ENCODE data around the gene PSMD7. TPM values are rescaled to one million over a fixed set of nuclear protein-coding genes. Genes with fewer than 3 reads are reported as not detected.
A peak's percentile ranks its signal among the peaks of the same experiment; 100 is the strongest.

PSMD7 gene
- total RNA-seq = 64.1 and 67.8 TPM in 2 replicates

GRCh38 chr16:74296432-74297144, at the start of gene PSMD7:
Gene PSMD7 (plus strand): TSS chr16:74296814. CDS start chr16:74296915, 101 bp downstream.
- DNase-seq (ENCODE audit: insufficient read length, low spot score, missing footprints) = peak; percentile 97
- Histone ChIP-seq H3K79me2 (ENCODE audit: insufficient read depth, low read length) (peaks cover 45% of the 10 kb centered on the region), H3K4me2 (ENCODE audit: insufficient read depth, low read length) (peak within 1 kb of the TSS; percentile 92), H3K4me1 (ENCODE audit: insufficient read depth, low read length) (peaks cover 16% of the 10 kb centered on the region), H3K36me3 (ENCODE audit: insufficient read depth, low read length) (peaks cover 24% of the 10 kb centered on the region), H3K4me3 (ENCODE audit: insufficient read depth, low read length) (peak within 1 kb of the TSS; percentile 99), H3K27me3 (ENCODE audit: insufficient read depth, low read length) (no peaks in the 10 kb centered on the region), H3K9me3 (ENCODE audit: low read depth, low read length) (no peaks in the 10 kb centered on the region), H2AFZ (ENCODE audit: low read length) (peak within 1 kb of the TSS; percentile 89), H4K20me1 (ENCODE audit: insufficient read depth, low read length) (peaks cover 9% of the 10 kb centered on the region), H3K27ac (ENCODE audit: low read depth, low read length) (peak within 1 kb of the TSS; percentile 98)
- TF ChIP-seq CTCF (IDR thresholded peaks at IDR 0.05; ENCODE audit: extremely low read depth, low read depth, low read length) = no peak

- Histone ChIP-seq H3K9me3 (ENCODE audit: low read depth, low read length) (no peaks in the 10 kb centered on the region), H3K4me1 (ENCODE audit: insufficient read depth, low read length) (no peaks in the 10 kb centered on the region), H3K4me2 (ENCODE audit: insufficient read depth, low read length) (no peak overlapping the region), H2AFZ (ENCODE audit: low read length) (no peak overlapping the region), H3K27me3 (ENCODE audit: insufficient read depth, low read length) (no peaks in the 10 kb centered on the region), H4K20me1 (ENCODE audit: insufficient read depth, low read length) (no peaks in the 10 kb centered on the region), H3K79me2 (ENCODE audit: insufficient read depth, low read length) (no peaks in the 10 kb centered on the region), H3K4me3 (ENCODE audit: insufficient read depth, low read length) (no peak overlapping the region), H3K27ac (ENCODE audit: low read depth, low read length) (no peak overlapping the region), H3K36me3 (ENCODE audit: insufficient read depth, low read length) (no peaks in the 10 kb centered on the region)
- DNase-seq (ENCODE audit: insufficient read length, low spot score, missing footprints) = no peak
- no peak for TF ChIP-seq CTCF (IDR thresholded peaks at IDR 0.05; ENCODE audit: extremely low read depth, low read depth, low read length)
Observed at GRCh38 chr16:74249254-74249653, 47.4 kb upstream of the PSMD7 start.

- Histone ChIP-seq H3K36me3 (ENCODE audit: insufficient read depth, low read length) (no peaks in the 10 kb centered on the region), H2AFZ (ENCODE audit: low read length) (no peak overlapping the region), H4K20me1 (ENCODE audit: insufficient read depth, low read length) (no peaks in the 10 kb centered on the region), H3K9me3 (ENCODE audit: low read depth, low read length) (no peaks in the 10 kb centered on the region), H3K4me3 (ENCODE audit: insufficient read depth, low read length) (no peak overlapping the region), H3K4me1 (ENCODE audit: insufficient read depth, low read length) (no peaks in the 10 kb centered on the region), H3K4me2 (ENCODE audit: insufficient read depth, low read length) (no peak overlapping the region), H3K27me3 (ENCODE audit: insufficient read depth, low read length) (no peaks in the 10 kb centered on the region), H3K79me2 (ENCODE audit: insufficient read depth, low read length) (no peaks in the 10 kb centered on the region), H3K27ac (ENCODE audit: low read depth, low read length) (no peak overlapping the region)
- DNase-seq (ENCODE audit: insufficient read length, low spot score, missing footprints) = no peak
- TF ChIP-seq CTCF (IDR thresholded peaks at IDR 0.05; ENCODE audit: extremely low read depth, low read depth, low read length) = no peak
Observed at GRCh38 chr16:74249846-74250245, 46.8 kb upstream of the PSMD7 start.

GRCh38 chr16:74252329-74252728, 44.3 kb upstream of the PSMD7 start:
- H3K9me3 ChIP-seq (ENCODE audit: low read depth, low read length) = no peaks in the 10 kb centered on the region
- no peak overlapping the region for H3K4me3 ChIP-seq (ENCODE audit: insufficient read depth, low read length)
- no peak overlapping the region for H3K27ac ChIP-seq (ENCODE audit: low read depth, low read length)
- H3K4me2 ChIP-seq (ENCODE audit: insufficient read depth, low read length) = no peak overlapping the region
- TF ChIP-seq CTCF (IDR thresholded peaks at IDR 0.05; ENCODE audit: extremely low read depth, low read depth, low read length) = no peak
- H3K36me3 ChIP-seq (ENCODE audit: insufficient read depth, low read length) = no peaks in the 10 kb centered on the region
- H3K79me2 ChIP-seq (ENCODE audit: insufficient read depth, low read length) = no peaks in the 10 kb centered on the region
- no peaks in the 10 kb centered on the region for H3K4me1 ChIP-seq (ENCODE audit: insufficient read depth, low read length)
- no peaks in the 10 kb centered on the region for H3K27me3 ChIP-seq (ENCODE audit: insufficient read depth, low read length)
- H4K20me1 ChIP-seq (ENCODE audit: insufficient read depth, low read length) = no peaks in the 10 kb centered on the region
- DNase-seq (ENCODE audit: insufficient read length, low spot score, missing footprints) = no peak
- H2AFZ ChIP-seq (ENCODE audit: low read length) = no peak overlapping the region

All from osteoblast (primary cell).